ENCODE data around the gene ARG2.
"Not testable (repeated sequence)": the region's sequence is repeated elsewhere in the genome, so short reads cannot be mapped to it uniquely, and the experiment has no call there.

ARG2 gene

DNA sequence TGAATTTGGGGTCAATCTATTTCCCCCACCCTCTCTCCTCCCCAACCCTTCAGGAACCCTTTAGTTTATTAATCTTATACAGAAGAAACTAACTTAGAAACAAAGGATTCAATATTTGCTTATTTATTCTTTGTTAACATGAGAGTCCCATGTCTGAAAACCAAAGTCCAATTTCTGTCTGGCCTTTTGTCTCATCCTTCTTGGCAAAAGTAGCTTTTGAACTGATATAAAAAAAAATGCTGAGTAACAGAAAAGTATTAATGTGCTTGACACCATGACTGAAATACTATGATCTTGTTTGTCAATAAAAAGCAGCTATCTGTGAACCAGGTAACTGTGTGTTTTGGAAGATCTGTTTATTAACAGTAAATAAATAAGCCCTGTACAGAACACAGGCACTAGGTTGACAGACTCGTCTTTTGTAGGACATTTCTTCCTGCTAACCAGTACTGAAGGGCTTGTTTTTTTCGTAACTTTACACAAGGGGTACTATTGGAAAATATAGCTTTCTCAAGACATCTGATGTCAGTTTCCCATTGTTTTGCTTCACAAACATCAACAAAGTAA is 30.4 kb upstream of the ARG2 start:
- no peak overlapping the region for H3K9ac ChIP-seq (ENCODE audit: low read depth, low read length)
- no peak overlapping the region for H3K4me2 ChIP-seq (ENCODE audit: low read length)
- H3K27me3 ChIP-seq (ENCODE audit: control insufficient read depth, insufficient read depth, low read length): no peaks in the 10 kb centered on the region
- H3K9me3 ChIP-seq (replicated peaks; ENCODE audit: low read length): no peaks in the 10 kb centered on the region
- H3K4me1 ChIP-seq (ENCODE audit: control insufficient read depth, insufficient read depth, low read length): no peaks in the 10 kb centered on the region
- H3K4me3 ChIP-seq (ENCODE audit: low read length): no peak overlapping the region
- peaks cover 8% of the 10 kb centered on the region for H3K36me3 ChIP-seq (ENCODE audit: insufficient read depth, low read length)

DNA sequence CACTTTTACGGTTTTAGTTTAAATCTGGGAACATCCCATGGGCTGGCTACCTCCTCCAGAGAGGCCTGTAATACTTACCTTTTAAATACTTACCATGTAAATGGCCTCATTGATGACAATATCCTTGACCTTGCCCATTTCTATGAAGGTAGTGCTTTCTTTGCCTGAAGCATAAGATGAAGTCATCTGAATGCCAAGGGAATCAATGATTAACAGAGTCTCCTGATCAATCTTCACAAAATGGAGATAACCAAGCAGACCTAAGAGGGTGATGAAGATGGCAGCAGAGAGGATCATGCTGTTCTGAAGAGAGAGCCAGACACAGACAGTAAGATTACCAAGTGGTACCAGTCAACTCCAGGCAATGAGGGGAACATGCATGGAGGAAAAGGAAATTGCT is 26.1 kb upstream of the ARG2 start:
- H3K27me3 ChIP-seq (ENCODE audit: control insufficient read depth, insufficient read depth, low read length); H3K4me3 ChIP-seq (ENCODE audit: low read length); H3K9ac ChIP-seq (ENCODE audit: low read depth, low read length); H3K9me3 ChIP-seq (replicated peaks; ENCODE audit: low read length); H3K4me2 ChIP-seq (ENCODE audit: low read length); H3K4me1 ChIP-seq (ENCODE audit: control insufficient read depth, insufficient read depth, low read length); H3K36me3 ChIP-seq (ENCODE audit: insufficient read depth, low read length): not testable (repeated sequence)

DNA sequence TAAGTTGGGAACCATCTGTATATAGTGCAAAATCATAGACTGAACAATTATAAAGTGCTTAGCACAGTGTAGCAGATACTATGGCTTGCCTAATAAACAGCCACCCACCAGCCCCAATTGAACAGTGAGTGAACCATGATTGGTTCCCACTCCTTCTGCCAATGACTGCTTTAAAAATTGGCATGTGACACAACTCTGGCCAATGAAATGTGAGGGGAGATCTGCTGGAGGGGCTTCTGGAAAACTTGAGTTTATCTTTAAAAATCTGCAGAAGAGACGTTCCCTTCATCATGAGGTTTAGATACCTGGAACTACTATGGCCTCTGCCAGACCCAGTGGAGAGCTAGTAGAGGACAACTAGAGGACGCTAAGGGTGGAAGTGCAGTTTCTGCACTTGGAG is 24.3 kb upstream of the ARG2 start:
- no peak overlapping the region for H3K4me2 ChIP-seq (ENCODE audit: low read length)
- H3K36me3 ChIP-seq (ENCODE audit: insufficient read depth, low read length): peaks cover 4% of the 10 kb centered on the region
- H3K4me3 ChIP-seq (ENCODE audit: low read length): no peak overlapping the region
- H3K9ac ChIP-seq (ENCODE audit: low read depth, low read length): no peak overlapping the region
- H3K9me3 ChIP-seq (replicated peaks; ENCODE audit: low read length): no peaks in the 10 kb centered on the region
- no peaks in the 10 kb centered on the region for H3K27me3 ChIP-seq (ENCODE audit: control insufficient read depth, insufficient read depth, low read length)
- peaks cover 6% of the 10 kb centered on the region for H3K4me1 ChIP-seq (ENCODE audit: control insufficient read depth, insufficient read depth, low read length)

DNA sequence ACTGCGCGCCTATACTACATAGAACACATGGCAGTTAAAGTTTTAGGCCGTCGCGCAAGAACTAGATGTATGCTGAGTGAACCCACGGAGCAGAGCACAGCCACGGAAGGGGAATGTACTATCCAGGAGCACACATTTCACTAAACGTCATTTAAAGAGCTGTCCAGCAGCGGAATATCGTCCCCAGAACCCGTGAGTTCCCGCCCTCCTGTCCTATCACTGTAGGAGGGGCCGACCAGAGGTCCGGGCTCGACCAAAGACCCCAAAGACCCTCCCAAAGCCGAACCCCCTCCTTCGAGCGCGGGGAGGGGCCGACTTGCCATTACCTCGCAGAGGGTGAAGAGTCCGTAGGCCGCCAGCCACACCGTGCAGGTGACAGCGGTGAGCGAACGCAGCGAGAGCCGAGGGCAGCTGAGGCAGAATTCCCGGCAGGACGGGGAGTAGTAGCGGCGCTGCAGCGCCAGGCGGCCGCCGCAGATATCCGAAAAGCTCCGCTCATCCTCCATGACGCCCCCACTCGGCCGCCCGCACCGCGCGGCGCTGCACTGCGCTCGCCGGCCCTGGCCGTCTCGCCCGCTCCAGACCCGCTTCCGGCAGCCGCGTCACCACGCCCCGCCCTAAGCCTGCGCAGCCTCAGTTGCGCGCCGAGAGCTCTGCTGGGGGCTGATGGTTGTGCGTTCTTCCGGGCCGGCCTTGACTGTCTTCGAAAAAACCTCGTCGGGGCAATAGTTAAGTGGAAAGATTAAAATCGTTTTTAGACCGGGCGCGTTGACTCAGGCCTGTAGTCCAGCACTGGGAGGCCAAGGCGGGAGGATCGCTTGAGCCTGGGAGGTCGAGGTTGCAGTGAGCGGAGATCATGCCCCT is 19.8 kb upstream of the ARG2 start, which contains the start of gene PIGH:
TSS of gene PIGH (minus strand) at position 571 of the 864 bp plus-strand sequence. CDS start at position 506, 65 bp downstream.
- H3K9ac ChIP-seq (ENCODE audit: low read depth, low read length): peak within 1 kb of the TSS; percentile 70
- H3K27me3 ChIP-seq (ENCODE audit: control insufficient read depth, insufficient read depth, low read length): no peaks in the 10 kb centered on the region

DNA sequence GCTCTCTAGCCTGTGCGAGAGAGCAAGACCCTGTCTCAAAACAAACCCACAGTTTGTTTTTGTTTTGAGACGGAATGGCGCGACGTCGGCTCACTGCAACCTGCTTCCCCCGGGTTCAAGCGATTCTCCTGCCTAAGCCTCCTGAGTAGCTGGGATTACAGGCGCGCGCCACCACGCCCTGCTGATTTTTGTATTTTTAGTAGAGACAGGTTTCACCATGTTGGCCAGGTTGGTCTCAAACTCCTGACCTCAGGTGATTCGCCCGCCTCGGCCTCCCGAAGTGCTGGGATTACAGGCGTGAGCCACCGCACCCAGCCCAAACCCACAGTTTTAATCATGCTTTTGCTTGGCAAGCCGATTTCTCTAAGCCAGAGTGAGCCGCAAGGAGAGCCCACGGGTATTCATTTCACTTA is 19.2 kb upstream of the ARG2 start:
- not testable (repeated sequence) for H3K4me1 ChIP-seq (ENCODE audit: control insufficient read depth, insufficient read depth, low read length); H3K9me3 ChIP-seq (replicated peaks; ENCODE audit: low read length); H3K27me3 ChIP-seq (ENCODE audit: control insufficient read depth, insufficient read depth, low read length); H3K36me3 ChIP-seq (ENCODE audit: insufficient read depth, low read length)
- Histone ChIP-seq H3K9ac (ENCODE audit: low read depth, low read length) (peak overlapping the region; percentile 70), H3K4me3 (ENCODE audit: low read length) (peak overlapping the region; percentile 87), H3K4me2 (ENCODE audit: low read length) (peak overlapping the region; percentile 82)

More for the DNA sequence above, 19.8 kb upstream of the ARG2 start, which contains the start of gene PIGH:
- H3K9me3 ChIP-seq (replicated peaks; ENCODE audit: low read length): no peaks in the 10 kb centered on the region
- H3K4me3 ChIP-seq (ENCODE audit: low read length): peak within 1 kb of the TSS; percentile 87
- no peaks in the 10 kb centered on the region for H3K36me3 ChIP-seq (ENCODE audit: insufficient read depth, low read length)
- peaks cover 7% of the 10 kb centered on the region for H3K4me1 ChIP-seq (ENCODE audit: control insufficient read depth, insufficient read depth, low read length)
- H3K4me2 ChIP-seq (ENCODE audit: low read length): peak within 1 kb of the TSS; percentile 82

DNA sequence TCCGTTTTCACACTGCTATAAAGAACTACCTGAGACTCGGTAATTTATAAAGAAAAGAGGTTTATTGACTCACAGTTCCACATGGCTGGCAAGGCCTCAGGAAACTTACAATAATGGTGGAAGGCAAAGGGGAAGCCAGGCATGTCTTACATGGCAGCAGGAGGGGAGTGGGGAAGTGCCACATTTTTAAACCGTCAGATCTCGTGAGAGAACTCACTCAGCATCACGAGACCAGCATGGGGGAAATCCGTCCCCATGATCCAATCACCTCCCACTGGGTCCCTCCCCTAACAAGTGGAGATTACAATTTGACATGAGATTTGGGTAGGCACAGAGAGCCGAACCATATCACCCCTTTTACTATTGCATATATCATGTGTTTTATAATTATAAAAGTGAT is 17.6 kb upstream of the ARG2 start:
- Histone ChIP-seq H3K36me3 (ENCODE audit: insufficient read depth, low read length) (no peaks in the 10 kb centered on the region), H3K27me3 (ENCODE audit: control insufficient read depth, insufficient read depth, low read length) (peaks cover 2% of the 10 kb centered on the region), H3K4me2 (ENCODE audit: low read length) (no peak overlapping the region), H3K9me3 (replicated peaks; ENCODE audit: low read length) (no peaks in the 10 kb centered on the region), H3K9ac (ENCODE audit: low read depth, low read length) (no peak overlapping the region), H3K4me3 (ENCODE audit: low read length) (no peak overlapping the region), H3K4me1 (ENCODE audit: control insufficient read depth, insufficient read depth, low read length) (peaks cover 7% of the 10 kb centered on the region)

DNA sequence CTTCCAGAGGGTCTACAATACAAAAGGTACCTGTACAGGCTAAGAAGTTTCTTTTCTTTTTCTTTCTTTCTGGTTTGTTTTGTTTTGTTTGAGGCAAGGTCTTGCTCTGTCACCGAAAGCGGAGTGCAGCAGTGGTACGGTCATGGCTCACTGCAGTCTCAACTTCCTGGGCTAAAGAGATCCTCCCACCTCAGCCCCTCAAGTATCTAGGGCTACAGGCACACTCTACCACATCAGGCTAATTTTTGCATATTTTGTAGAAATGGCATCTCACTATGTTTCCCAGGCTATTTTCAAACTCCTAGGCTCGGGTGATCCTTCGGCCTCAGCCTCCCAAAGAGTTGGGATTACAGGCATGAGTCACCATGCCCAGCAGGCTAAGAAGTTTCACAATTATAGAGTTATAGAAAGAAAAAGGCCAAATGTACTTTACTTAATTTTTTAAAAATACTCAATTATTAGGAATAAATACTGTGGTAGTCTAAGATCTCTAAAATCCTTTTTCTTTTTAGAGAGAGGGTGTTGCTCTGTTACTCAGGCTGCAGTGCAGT is 16.6 kb upstream of the ARG2 start:
- H3K4me2 ChIP-seq (ENCODE audit: low read length): no peak overlapping the region
- H3K36me3 ChIP-seq (ENCODE audit: insufficient read depth, low read length): no peaks in the 10 kb centered on the region
- peaks cover 6% of the 10 kb centered on the region for H3K27me3 ChIP-seq (ENCODE audit: control insufficient read depth, insufficient read depth, low read length)
- no peaks in the 10 kb centered on the region for H3K9me3 ChIP-seq (replicated peaks; ENCODE audit: low read length)
- H3K4me3 ChIP-seq (ENCODE audit: low read length): no peak overlapping the region
- no peak overlapping the region for H3K9ac ChIP-seq (ENCODE audit: low read depth, low read length)
- H3K4me1 ChIP-seq (ENCODE audit: control insufficient read depth, insufficient read depth, low read length): peaks cover 7% of the 10 kb centered on the region

DNA sequence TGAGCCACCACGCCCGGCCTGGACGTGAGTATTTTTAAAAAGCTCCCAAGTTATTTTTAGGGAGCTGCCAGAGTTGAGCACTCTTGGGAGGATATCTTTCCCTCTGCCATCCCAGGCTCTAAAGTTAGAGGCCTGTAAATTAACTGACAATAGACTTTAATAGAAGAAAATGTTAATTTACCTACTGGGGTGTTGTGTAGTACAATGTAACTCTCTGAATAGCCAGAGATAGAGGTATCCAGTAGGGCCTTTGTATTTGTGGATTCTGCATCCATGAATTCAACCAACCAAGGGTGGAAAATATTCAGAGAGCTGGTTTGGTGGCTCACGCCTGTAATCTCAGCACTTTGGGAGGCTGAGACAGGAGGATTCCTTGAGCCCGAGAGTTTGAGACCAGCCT is 12.1 kb upstream of the ARG2 start:
- Histone ChIP-seq H3K4me1 (ENCODE audit: control insufficient read depth, insufficient read depth, low read length) (no peaks in the 10 kb centered on the region), H3K9ac (ENCODE audit: low read depth, low read length) (no peak overlapping the region), H3K4me2 (ENCODE audit: low read length) (no peak overlapping the region), H3K9me3 (replicated peaks; ENCODE audit: low read length) (no peaks in the 10 kb centered on the region), H3K27me3 (ENCODE audit: control insufficient read depth, insufficient read depth, low read length) (peaks cover 38% of the 10 kb centered on the region), H3K36me3 (ENCODE audit: insufficient read depth, low read length) (no peaks in the 10 kb centered on the region), H3K4me3 (ENCODE audit: low read length) (no peak overlapping the region)

DNA sequence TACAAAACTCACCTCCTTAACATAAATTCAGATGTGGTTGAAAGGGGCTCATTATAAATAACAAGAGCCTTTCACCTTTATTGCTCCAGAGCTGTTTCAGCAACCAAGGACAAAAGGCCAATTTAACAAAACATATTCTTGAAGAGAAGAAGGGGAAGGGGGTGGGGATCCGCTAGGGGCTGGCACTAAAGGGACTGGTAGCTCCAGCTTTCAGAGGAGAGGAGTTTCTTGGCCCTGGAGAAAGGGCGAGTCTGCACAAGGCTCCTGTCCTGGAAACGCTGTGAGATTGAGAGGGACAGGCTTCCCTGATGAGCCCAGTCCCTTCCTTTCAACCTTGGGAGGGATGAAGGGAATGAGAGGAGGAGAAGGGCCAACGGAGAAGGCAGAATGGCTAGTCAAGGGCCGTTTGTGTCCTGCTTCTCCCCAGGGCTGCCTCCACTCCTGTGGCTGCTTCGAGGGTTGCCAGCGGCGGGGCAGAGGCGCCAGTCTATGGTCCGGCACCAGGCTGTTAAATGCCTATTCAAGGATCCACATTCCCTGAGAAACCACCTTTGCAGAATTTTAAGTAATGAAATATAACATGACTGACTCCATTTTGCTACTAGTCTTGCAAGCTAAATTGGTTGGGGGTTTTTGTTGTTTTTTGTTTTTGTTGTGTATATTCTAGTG is 9.9 kb upstream of the ARG2 start:
- H3K36me3 ChIP-seq (ENCODE audit: insufficient read depth, low read length): no peaks in the 10 kb centered on the region
- no peak overlapping the region for H3K4me2 ChIP-seq (ENCODE audit: low read length)
- no peak overlapping the region for H3K4me3 ChIP-seq (ENCODE audit: low read length)
- no peaks in the 10 kb centered on the region for H3K9me3 ChIP-seq (replicated peaks; ENCODE audit: low read length)
- H3K9ac ChIP-seq (ENCODE audit: low read depth, low read length): no peak overlapping the region
- peaks cover 54% of the 10 kb centered on the region for H3K27me3 ChIP-seq (ENCODE audit: control insufficient read depth, insufficient read depth, low read length)
- H3K4me1 ChIP-seq (ENCODE audit: control insufficient read depth, insufficient read depth, low read length): no peaks in the 10 kb centered on the region

DNA sequence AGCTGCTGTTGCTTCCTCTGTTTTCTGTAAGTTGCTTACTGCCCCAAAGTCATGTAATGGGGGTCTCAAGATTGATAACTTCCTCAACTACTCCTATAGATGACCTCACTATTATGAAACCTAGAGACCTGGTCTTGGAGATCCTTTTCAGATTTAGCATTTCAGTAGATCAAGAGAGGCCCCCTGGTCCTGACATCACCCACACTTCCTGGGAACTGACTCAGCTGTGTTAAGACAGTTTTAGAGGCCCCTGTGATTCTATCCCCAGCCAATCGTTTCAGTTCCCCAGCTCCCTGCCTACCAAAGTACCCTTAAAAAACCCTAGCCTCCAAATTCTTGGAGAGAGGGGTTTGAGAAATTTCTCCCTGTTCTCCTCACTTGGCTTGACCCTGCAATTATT is 9.2 kb upstream of the ARG2 start:
- no peaks in the 10 kb centered on the region for H3K9me3 ChIP-seq (replicated peaks; ENCODE audit: low read length)
- H3K27me3 ChIP-seq (ENCODE audit: control insufficient read depth, insufficient read depth, low read length): peaks cover 59% of the 10 kb centered on the region
- no peak overlapping the region for H3K9ac ChIP-seq (ENCODE audit: low read depth, low read length)
- no peak overlapping the region for H3K4me2 ChIP-seq (ENCODE audit: low read length)
- no peaks in the 10 kb centered on the region for H3K4me1 ChIP-seq (ENCODE audit: control insufficient read depth, insufficient read depth, low read length)
- no peaks in the 10 kb centered on the region for H3K36me3 ChIP-seq (ENCODE audit: insufficient read depth, low read length)
- H3K4me3 ChIP-seq (ENCODE audit: low read length): no peak overlapping the region

DNA sequence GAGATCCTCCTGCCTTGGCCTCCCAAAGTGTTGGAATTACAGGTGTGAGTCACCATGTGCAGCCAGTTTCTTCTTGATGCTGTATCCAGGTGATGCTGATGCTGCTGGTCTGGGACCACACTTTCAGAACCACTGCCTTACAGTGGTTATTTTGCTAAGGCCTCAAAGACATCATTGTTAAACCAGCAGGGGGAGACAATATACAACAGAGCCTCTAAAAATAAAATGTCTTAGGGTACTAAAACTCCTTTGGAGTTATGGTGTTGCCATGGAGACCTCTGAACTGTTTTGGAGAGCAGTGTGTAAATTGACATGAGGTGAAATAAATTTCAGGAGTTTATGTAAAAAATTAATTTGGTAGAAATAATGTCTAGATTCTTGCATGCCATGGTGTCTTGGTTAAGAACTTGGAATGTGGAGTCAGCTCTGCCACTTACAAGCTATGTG is 1.1 kb upstream of the ARG2 start:
- H3K9me3 ChIP-seq (replicated peaks; ENCODE audit: low read length): no peaks in the 10 kb centered on the region
- H3K4me2 ChIP-seq (ENCODE audit: low read length): no peak overlapping the region
- peak overlapping the region; percentile 44 for H3K9ac ChIP-seq (ENCODE audit: low read depth, low read length)
- no peaks in the 10 kb centered on the region for H3K36me3 ChIP-seq (ENCODE audit: insufficient read depth, low read length)
- H3K27me3 ChIP-seq (ENCODE audit: control insufficient read depth, insufficient read depth, low read length): peaks cover 16% of the 10 kb centered on the region
- no peak overlapping the region for H3K4me3 ChIP-seq (ENCODE audit: low read length)
- H3K4me1 ChIP-seq (ENCODE audit: control insufficient read depth, insufficient read depth, low read length): peaks cover 24% of the 10 kb centered on the region

Data from skeletal muscle satellite cell (primary cell).